GOT3 (cell line): ENCODE measurements around the gene VWA3A.
"Not testable (repeated sequence)": the region's sequence is repeated elsewhere in the genome, so short reads cannot be mapped to it uniquely, and the experiment has no call there.

Experiments
- DNase-seq: peaks from one replicate; lab custom pipeline; 2025; ENCODE audit warnings: mixed read lengths; lab: John Stamatoyannopoulos, UW

Gene VWA3A, protein sequence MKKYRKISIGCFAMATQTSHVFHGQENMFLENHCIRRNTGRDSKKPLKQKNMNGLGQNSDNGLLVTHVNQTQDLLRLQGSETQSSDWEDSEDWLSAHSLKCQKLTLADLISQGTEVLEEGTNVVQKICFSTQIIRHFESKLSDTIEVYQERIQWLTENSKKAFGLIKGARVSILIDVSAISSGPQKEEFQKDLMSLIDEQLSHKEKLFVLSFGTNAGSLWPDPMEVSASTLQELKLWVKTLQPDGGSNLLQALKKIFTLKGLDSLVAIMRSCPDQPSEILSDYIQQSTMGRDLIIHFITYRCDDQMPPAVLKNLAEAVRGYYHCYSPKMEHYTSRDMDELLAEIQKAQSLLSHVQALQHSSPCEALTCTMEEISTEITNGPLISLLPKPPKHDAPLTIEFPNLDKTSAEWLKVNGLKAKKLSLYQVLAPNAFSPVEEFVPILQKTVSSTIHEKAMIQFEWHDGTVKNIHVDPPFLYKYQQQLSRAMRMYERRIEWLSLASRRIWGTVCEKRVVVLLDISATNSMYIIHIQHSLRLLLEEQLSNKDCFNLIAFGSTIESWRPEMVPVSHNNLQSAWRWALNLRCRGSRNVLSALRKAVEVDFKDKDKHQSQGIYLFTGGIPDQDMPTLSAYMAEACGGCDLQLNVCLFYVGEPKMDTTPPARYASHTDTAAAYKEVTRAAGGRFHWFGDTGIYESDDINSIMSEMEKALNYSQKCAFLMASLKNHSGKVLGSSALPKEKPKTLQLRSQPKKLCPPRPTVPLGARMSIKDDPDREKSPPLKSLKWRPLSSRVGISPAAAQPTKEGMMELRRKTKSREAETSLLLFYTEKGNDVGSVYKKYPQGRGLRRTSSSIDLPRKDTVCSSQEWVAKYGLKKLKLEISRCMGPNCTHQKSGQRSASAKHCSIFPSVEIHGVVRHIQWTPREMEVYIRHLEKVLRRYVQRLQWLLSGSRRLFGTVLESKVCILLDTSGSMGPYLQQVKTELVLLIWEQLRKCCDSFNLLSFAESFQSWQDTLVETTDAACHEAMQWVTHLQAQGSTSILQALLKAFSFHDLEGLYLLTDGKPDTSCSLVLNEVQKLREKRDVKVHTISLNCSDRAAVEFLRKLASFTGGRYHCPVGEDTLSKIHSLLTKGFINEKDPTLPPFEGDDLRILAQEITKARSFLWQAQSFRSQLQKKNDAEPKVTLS

DNA sequence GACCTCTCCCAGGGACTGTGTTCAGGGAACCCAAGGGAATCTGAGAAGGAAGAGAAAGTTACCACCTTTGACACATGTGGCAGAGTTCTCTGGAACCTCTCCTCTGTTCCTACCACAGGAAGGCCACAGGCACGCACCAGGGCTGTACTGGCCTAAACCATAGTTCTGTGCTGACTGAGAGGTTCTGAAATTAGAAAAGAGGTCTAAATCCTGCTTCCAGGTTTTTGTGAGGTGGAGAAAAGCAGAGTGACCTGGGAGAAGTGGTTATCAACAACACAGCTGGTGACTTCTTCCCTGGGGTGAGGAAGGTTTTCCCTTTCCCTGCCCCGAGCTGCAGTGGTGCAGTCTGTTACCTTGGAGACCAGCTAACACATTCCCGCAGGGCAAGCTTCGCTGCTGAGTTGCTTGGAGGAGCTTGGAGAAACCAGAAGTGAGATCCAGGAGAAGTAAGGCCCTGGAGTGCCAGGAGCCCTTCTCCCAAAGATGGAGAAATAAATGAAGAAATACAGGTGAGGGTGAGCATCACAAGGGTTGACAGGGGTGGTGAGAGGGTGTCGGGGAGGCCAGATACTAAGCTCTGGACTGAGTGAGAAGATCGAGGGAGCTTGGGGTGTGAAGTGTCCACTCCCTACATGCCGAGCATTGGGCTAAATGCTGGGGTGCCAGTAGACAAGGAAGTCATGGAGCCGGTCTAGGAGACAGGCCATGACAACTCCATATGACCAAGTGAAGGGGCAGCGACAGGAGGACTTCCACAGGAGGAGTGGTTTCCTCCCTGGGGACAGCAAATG is at the start of gene VWA3A:
TSS of gene VWA3A (plus strand) at position 399 of the 791 bp plus-strand sequence. CDS start at position 496, 97 bp downstream.
- DNase-seq, result peak; percentile 4

DNA sequence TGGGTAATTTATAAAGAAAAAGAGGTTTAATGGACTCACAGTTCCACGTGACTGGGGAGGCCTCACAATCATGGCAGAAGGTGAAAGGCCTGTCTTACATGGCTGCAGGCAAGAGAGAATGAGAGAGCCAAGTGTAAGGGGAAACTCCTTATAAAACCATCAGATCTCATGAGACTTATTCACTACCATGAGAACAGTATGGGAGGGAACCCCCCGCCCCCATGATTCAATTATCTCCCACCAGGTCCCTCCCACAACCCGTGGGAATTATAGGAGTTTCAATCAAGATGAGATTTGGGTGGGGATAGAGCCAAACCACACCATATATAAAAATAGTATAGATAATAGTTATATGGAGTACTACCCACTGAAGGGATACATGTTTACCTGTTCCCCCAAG is 48.5 kb upstream of the VWA3A start:
- not testable (repeated sequence) for DNase-seq

DNA sequence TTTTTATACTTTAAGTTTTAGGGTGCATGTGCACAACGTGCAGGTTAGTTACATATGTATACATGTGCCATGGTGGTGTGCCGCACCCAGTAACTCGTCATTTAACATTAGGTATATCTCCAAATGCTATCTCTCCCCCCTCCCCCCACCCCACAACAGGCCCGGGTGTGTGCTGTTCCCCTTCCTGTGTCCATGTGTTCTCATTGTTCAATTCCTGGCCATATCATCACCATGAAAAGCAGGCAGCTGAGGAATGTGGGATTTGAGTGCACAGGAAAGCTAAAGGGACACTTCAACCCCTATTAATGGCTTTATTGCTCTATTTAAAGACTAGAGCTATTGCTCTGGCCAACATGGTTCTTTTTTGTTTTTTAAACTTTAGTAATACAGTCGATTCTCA is 46.5 kb upstream of the VWA3A start:
- not testable (repeated sequence) for DNase-seq

DNA sequence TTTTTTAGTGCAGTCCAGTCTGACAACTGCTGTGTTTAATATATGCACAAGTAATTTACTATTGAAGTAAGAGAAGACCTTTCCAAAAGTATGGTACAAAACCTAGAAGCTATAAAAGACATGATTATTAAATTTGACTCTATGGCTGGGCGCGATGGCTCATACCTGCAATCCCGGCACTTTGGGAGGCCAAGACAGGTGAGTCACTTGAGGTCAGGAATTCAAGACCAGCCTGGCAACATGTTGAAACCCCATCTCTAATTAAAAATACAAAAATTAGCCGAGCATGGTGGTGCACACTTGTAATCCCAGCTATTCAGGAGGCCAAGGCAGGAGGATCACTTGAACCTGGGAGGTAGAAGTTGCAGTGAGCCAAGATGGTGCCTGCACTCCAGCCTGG is 41.4 kb upstream of the VWA3A start:
- no peak for DNase-seq

DNA sequence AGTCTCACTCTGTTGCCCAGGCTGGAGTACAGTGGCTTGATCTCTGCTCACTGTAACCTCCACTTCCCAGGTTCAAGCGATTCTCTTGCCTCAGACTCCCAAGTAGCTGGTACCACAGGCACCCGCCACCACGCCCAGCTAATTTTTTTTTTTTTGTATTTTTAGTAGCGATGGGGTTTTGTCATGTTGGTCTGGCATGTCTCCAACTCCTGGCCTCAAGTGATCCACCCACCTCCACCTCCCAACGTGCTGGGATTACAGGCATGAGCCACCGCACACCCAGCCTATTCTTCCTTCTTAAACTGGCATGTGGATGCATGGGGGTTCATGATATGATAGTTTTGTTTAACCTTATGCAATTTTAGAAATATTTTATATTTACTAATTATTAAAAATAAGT is 39.4 kb upstream of the VWA3A start:
- DNase-seq, result no peak

DNA sequence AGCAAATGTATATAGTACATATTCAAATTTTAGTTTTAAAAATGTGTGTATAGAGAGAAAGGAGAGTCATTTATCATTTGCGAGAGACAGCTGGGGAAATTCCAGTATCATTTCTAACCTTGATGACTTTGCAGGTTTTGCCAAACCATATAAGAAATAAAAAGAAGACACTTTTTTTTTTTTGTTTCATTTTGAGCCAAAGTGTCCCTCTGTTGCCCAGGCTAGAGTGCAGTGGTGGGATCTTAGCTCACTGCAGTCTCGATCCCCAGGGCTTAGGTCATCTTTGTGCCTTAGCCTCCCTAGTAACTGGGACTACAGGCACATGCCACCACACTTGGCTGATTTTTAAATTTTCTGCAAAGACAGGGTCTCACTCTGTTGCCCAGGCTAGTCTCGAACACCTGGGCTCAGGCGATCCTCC is 38.4 kb upstream of the VWA3A start:
- DNase-seq, result no peak

DNA sequence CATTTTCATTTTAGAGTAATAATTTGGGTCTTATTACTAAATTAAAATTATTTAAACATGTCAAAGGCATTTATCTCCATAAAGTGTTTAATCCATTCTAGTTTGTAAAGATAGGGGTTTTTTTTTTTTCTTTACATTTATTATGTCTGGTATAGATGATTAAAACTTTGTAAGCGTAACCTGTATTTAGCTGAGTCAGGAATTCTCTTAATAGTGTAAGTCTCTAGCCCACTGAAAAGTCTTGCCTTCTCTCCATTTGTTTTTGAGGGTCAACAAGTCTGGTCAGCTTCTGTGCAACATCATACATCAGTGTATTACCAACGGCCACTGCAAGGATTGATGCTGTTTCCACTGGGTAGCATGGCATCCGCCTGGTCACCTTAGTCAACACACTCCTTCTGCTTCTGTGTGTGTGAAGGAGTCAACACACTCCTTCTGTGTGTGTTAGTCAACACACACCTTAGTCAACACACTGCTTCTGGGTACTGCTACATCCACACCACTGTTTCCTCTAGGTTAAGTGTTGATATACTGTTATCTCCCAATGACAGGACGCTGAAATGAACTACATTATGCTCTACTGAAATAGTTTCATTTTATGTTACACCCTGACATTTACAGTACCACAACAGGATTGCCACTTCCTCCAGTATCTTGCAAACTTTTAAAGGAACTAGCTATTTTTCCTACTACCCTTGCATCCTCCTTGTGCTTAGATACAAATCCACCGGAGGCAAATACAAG is 37.3 kb upstream of the VWA3A start:
- DNase-seq, result no peak

DNA sequence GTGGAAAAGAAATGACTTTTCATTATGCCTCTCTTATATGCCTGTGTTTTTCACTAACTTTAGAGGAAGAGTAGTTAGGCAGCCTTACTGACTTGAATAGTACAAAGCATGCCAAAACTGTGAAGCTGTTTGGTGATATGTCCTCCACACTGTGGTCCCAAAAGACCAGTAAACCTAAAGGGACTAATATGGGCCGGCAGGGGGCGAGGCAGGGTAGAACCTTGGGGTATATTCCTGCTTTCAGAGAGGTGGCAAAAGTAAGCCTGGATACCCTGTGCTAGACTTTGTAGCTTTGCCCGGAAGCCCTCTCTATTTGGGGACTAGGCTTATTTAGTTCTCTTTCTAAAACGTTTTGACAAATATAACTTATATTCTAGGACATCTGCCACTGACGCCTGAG is 36.5 kb upstream of the VWA3A start:
- DNase-seq, result no peak

DNA sequence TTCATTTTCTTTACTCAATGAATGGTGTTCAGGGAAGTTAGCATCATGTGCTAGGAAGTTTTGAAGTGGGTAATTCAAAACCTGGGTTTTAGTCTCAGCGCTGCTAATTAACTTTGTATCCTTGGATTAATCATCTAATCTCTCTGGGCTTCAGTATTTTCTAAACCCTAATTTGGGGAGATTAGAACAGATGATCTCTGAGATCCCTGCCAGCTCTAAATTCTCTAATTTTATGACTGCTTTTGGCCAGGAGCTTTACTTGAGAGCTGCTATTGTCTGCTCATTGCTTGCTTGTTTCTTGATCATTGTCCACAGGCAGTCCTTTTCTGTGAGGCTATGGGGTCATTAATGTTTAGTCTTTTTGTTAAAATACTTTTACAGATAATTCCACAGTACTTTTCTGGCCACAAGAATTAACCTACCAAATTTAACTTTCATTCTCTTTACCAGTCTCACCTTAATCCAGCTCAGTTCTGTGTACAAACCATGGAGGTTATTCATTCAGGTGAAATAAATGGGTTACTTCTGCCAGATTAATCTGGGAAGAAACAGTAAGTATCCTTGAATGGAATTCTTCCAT is 28.4 kb upstream of the VWA3A start:
- no peak for DNase-seq

DNA sequence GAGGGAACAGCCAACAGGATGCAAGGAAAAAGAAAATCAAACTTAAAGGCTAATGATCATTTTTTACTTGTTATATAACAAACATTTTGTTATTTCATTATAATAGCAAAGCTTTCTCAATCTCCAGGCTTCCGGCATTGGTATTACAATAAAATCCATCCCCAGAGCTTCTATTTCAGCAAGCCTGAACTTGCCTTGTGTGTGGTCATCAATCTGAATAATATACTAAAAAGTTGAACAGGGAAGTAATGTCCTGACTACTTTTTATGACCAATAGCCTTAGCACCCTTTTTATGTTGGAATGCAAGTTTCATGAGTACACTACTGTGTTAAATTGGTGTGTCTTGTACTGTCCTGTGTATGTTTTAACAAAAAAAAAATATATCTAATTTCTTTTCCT is 27.1 kb upstream of the VWA3A start:
- no peak for DNase-seq

DNA sequence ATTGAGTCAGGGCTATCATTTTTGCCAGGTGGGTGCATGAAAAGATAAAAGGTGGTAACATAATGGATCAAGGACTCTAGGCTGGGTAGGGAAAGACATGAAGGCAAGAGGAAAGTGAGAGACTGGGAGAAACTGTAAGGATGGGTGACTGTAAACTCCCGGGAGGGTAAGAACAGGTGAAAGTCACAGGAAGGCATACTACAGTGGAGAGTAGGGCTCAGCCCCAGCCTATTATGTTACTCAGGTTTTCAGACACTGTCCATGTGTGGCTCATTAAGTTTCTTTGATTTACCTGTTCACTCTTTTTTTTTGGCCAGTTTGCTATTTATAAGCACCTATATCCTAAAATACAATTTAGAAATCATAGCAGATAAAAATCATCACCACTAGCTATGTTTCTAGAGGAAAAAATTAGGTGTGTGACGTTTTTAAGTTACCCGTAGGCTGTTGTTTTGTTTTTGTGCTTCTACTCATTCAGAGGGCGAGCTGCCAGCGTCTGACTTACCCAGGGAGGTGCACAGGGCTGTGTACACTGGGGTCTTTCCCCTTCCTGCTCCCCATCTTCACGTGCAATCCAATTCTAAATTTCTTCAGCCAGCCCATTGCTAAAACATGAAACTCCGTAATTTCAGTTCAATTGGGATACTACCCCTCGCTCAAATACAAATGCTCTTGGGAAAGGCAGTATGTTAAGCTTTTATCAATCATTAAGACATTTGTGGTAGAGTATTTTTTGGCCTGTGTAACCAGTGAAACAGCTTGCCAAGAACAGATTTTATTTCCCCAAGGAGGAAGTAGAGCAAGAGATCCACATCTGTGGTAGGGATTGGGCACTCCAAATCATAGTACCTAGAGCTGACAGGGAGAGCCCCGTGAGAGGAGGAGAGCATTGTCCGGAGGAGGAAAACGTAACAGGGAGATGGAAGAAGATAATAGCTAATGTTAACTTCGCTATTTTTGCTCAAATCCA is 21.7 kb upstream of the VWA3A start:
- DNase-seq, result no peak

DNA sequence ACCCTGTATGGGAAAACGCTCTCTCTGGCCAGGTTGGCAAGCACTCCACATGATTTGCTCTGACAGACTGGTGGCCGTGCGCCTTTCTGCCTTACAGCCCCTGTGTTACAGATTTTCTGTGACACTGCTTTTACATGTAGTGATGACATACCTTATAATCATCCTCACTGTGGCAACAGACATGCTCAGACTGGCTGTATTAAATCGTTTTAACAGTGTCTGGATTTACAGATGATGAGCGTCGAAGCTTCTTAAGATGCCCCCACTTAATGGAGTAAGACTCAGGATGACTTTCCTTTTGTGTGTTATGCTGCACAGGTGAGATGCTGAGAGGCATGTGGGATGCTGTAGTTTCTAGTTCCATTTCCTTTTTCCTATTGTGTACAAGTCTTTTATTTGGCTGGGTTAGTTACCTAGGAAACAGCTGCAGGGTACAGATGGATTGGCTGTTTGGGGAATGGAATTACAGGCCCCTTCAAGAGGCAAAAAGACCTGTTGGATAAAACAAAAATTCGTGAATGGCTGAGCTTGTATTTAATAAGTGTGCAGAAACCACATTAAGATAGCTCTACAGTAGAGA is 20.9 kb upstream of the VWA3A start:
- DNase-seq, result no peak

DNA sequence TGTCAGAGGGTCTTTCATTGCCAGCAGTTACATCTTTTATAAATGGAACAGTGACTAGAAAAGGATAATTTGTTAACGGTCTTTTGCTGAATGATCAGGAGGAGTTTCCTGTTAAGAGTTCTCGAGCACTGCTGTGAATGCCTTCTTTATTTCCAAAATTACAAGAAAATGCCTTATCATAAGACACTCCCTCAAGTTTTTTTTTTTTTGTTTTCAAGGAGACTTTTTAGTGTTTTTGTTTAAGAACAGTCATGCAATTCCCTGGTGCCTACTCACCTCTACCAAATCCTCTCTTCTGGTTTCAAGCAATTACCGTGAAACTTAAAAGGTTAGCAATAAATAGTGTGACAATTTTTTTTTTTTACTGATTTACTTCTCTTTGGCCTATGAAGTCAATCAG is 19.0 kb upstream of the VWA3A start:
- DNase-seq, result no peak

DNA sequence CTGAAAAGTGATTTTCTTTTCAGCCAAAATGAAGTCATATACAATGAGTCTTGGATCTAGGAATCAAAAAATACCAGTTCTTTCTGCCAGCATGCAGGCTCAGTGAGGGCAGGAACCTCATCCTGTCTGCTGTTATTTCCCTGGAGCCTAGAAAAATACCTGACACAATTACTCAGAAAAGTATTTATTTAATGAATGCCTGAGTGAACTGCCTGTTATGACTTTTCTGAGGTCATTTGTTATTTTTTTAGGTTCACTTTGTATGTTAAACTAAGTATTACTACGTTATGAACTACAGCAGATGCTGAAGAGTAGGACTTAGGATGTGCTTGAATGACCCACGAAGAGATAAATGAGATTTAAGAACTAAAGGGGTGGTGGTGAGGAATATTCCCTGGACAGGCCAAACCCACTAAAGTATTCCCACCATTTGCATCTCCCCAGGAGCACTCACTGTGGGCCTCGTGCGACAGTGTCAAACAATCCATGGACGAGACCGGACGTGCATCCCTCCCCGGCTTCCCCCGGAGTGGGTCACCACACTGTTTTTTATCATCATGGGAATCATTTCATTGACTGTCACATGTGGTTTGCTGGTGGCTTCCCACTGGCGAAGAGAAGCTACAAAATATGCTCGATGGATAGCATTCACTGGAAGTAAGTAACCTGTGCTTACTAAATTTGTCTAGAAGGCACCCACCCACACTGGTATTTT is 17.1 kb upstream of the VWA3A start:
- DNase-seq, result no peak

DNA sequence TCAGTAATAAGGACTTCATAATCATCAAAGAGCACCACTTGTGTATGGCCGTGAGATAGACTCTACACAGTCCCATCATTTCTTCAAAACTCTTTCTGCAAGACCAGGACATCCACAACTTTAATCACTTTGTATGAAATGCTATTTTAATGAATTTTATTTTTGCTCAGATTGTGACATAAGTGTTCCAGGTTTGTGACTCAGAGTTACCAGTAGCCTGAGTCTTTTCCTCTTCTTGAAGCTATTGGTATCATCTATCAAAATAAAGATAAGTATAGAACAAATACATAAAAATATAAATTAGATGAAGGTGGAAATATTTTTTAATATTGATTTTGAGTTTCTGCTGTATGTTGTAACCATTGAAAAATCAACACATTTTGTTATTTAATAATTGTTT is 16.6 kb upstream of the VWA3A start:
- no peak for DNase-seq

DNA sequence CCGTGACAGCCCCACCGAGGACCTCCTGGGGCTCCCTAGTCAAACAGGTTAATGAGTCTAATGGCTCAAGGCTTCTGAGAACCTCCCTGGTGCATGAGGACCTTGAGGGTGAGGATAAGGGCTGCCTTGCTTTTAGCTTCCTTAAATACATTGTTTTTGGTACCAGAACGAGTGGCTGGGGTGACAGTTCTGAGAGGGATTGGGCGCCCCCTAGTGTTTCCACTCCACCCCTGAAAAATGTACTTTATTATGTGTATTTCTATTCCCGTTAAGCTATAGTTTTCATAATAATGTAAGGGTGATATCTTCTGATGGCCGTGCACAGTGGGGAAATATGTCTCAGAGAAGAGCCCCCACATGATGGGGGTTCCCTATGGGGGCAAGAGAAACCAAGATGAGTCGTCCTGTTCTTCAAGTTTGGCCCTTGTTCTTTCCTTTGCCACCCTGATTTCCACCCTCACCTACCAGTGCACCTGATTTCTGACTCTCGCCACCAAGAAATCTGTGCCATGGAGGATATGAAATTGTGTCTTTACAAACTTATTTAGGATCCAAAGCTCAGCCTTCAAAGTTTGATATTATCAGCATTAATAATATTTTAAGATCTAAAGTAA is 14.5 kb upstream of the VWA3A start:
- DNase-seq, result peak; percentile 2

DNA sequence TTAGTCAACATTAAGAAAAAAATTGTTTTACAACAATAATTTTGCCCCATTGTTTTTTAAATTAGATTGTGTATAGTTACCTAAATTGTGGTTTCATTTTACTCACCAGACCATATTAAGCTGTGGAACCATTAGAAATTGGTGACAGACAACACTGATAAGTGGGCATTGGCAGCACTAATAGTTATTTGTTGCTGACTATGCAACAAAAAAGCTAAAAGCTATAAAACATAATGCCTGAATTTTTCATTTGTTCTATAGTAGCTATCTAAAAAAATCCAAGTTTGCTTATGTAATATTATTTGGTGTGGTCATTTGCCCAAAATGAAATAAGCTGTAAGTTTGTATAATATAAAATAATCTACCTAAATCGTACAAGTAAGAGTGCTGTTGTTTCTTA is 13.7 kb upstream of the VWA3A start:
- no peak for DNase-seq

DNA sequence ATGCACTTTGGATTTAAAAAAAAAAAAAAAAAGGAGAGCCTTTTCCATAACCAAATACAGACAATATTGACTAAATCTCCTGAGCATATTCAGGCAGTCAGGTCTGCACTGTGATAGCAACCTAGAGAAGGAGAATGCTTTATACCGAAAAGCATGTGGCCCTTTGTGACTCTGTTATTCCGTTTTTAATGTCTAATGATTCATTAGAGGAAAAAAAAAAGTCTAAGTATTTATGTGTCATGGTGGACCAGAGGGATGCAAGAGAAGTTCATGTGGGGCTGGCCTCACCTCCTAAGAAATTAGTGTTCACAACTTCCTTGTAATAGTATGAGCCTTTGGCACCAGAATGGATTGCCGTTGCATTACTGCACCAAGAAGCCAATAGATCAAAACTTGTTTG is 11.3 kb upstream of the VWA3A start:
- DNase-seq, result no peak
